ENCODE data around the gene GBF1. TPM values are rescaled to one million over a fixed set of nuclear protein-coding genes. Genes with fewer than 3 reads are reported as not detected.

The GBF1 gene
- total RNA-seq, 1 donor from 2014 or later, result 36.3 TPM

GRCh38 chr10:102287991-102288390 lies 42.7 kb downstream of the GBF1 start:
- no peak overlapping the region for H3K4me3 ChIP-seq (ENCODE audit: low read depth, low read length)
- TF ChIP-seq CTCF (conservative IDR thresholded peaks at IDR 0.05; ENCODE audit: low read depth, low read length), result no peak
- no peak for DNase-seq (ENCODE audit: low read depth)

- TF ChIP-seq CTCF (conservative IDR thresholded peaks at IDR 0.05; ENCODE audit: low read depth, low read length), result no peak
- H3K4me3 ChIP-seq (ENCODE audit: low read depth, low read length), result no peak overlapping the region
- DNase-seq (ENCODE audit: low read depth), result no peak
These were observed 44.0 kb downstream of the GBF1 start for GRCh38 chr10:102289356-102289755.

GRCh38 chr10:102289840-102290239 lies 44.5 kb downstream of the GBF1 start:
- no peak overlapping the region for H3K4me3 ChIP-seq (ENCODE audit: low read depth, low read length)
- no peak for TF ChIP-seq CTCF (conservative IDR thresholded peaks at IDR 0.05; ENCODE audit: low read depth, low read length)
- DNase-seq (ENCODE audit: low read depth), result no peak

GRCh38 chr10:102291221-102291905 lies 46.0 kb downstream of the GBF1 start:
- H3K4me3 ChIP-seq (ENCODE audit: low read depth, low read length), result no peak overlapping the region
- DNase-seq (ENCODE audit: low read depth), result no peak
- no peak for TF ChIP-seq CTCF (conservative IDR thresholded peaks at IDR 0.05; ENCODE audit: low read depth, low read length)

- no peak overlapping the region for H3K4me3 ChIP-seq (ENCODE audit: low read depth, low read length)
- no peak for TF ChIP-seq CTCF (conservative IDR thresholded peaks at IDR 0.05; ENCODE audit: low read depth, low read length)
- DNase-seq (ENCODE audit: low read depth), result no peak
These were observed 51.8 kb downstream of the GBF1 start for GRCh38 chr10:102297101-102297500.

- no peak for TF ChIP-seq CTCF (conservative IDR thresholded peaks at IDR 0.05; ENCODE audit: low read depth, low read length)
- no peak for DNase-seq (ENCODE audit: low read depth)
- H3K4me3 ChIP-seq (ENCODE audit: low read depth, low read length), result no peak overlapping the region
These were observed 53.6 kb downstream of the GBF1 start for GRCh38 chr10:102298899-102299298.

- no peak for TF ChIP-seq CTCF (conservative IDR thresholded peaks at IDR 0.05; ENCODE audit: low read depth, low read length)
- peak; percentile 66 for DNase-seq (ENCODE audit: low read depth)
- H3K4me3 ChIP-seq (ENCODE audit: low read depth, low read length), result peak overlapping the region; percentile 7
These were observed 54.5 kb downstream of the GBF1 start for GRCh38 chr10:102299873-102300272.

Measured in epithelial cell of proximal tubule (primary cell).